SK-N-MC (cell line): ENCODE measurements around the gene PNMT.

Experiments used
- EZH2 ChIP-seq: fragments of 200-600 bp; sonication (generic); IDR thresholded peaks from one replicate; pipeline ENCODE4 v1.6.1; 2017; ENCODE audit warnings: antibody characterized with exemption
- FOXP2 ChIP-seq: optimal IDR thresholded peaks from 2 replicates; pipeline ENCODE3; 2011; ENCODE audit warnings: mild to moderate bottlenecking, moderate library complexity; ENCODE audit not compliant: insufficient read depth; ENCODE audit errors: extremely low read length, control extremely low read depth
- POLR2AphosphoS5 ChIP-seq: IDR thresholded peaks from 2 replicates; pipeline ENCODE4 v1.6.1; 2012; ENCODE audit warnings: mild to moderate bottlenecking, low read depth, low read length, borderline replicate concordance

DNA sequence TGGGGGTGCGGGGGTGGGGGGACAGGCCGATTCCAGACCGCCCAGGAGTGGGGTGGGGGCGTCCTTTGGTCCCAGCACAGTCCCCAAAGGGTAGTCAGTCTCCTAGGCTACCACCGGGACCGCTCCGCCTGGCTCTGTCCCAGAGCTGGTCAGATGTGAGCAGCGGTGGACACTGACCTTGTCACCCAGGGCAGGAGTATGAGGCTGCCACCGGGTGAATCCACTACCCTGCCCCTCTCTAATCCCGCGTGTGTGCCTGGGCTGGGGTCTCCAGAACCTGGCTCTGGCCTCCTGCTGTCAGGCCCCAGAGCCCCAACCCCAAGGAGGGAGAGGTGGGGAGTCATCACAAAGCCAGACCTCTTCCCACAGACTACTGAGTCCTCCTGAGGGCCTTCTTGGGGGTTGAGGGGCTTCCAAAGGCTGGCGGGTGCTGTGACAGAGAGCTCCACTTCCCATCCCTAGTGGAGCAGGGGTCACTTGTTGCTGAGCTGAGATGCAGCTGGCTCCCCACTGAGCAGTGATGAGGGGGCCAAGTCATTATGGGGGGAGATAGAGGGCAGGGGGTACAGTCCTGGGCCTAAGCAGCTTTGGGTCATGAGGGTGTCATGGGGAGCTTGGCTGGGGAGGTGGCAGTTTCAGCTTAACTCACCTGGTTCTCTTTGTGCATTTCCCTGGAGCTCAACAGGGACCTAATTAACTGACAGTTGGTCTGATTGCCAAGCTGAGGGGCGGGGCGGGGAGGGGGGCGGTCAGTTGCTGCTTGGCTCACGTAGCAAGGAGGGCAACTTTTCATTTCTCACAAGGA is 40.3 kb upstream of the PNMT start:
- TF ChIP-seq POLR2AphosphoS5 (no peak), EZH2 (no peak), FOXP2 (no peak)
